ENCODE results near the gene PLCB2.

Gene PLCB2

GRCh38 chr15:40238532-40239403 is 69.0 kb downstream of the PLCB2 start, which contains the start of gene PAK6:
TSS of gene PAK6 (plus strand) at chr15:40239063. CDS start at chr15:40264786, 25,723 bp downstream.
- peak in 1 of 2 donors; percentile 8 for DNase-seq (ENCODE audit: low read depth in 1 of 2, low spot score in 1 of 2)
